Osteocyte (in vitro differentiated cells): ENCODE measurements around the gene EFR3B. TPM values are rescaled to one million over a fixed set of nuclear protein-coding genes. Genes with fewer than 3 reads are reported as not detected.

Source experiments
- DNase-seq: peaks from one replicate; pipeline ENCODE4 v3.0.0; 2021; ENCODE audit warnings: mixed read lengths; ENCODE audit not compliant: unreplicated experiment; ENCODE audit errors: extremely low spot score
- H3K27ac Mint-ChIP-seq: one replicate; pipeline ENCODE4 v1.8.0; 2021; ENCODE audit warnings: mild to moderate bottlenecking, mixed read lengths; ENCODE audit not compliant: unreplicated experiment
- H3K27me3 Mint-ChIP-seq: one replicate; pipeline ENCODE4 v1.8.0; 2021; ENCODE audit warnings: mixed read lengths; ENCODE audit not compliant: unreplicated experiment
- H3K36me3 Mint-ChIP-seq: one replicate; pipeline ENCODE4 v1.8.0; 2021; ENCODE audit warnings: mixed read lengths; ENCODE audit not compliant: unreplicated experiment
- H3K4me1 Mint-ChIP-seq: one replicate; pipeline ENCODE4 v1.8.0; 2021; ENCODE audit warnings: mixed read lengths; ENCODE audit not compliant: unreplicated experiment
- H3K4me3 Mint-ChIP-seq: one replicate; pipeline ENCODE4 v1.8.0; 2021; ENCODE audit warnings: mild to moderate bottlenecking, moderate library complexity, mixed read lengths; ENCODE audit not compliant: unreplicated experiment
- H3K9me3 Mint-ChIP-seq: one replicate; pipeline ENCODE4 v1.8.0; 2021; ENCODE audit warnings: mixed read lengths; ENCODE audit not compliant: unreplicated experiment
- CTCF ChIP-seq: fragments of 200-600 bp; sonication (generic); IDR thresholded peaks from 2 replicates; pipeline ENCODE4 v1.5.0; 2021; ENCODE audit warnings: antibody characterized with exemption, mild to moderate bottlenecking, moderate library complexity
- total RNA-seq: library from RNA; stranded (reverse); gene quantifications from 2 replicates; pipeline ENCODE4 v1.2.1, GENCODE V29; 2021

EFR3B gene
- total RNA-seq, 1 donor from 2014 or later = 1.3 TPM

GRCh38 chr2:25178976-25179375, 137.1 kb downstream of the EFR3B start:
- no peak for DNase-seq
- H3K9me3 Mint-ChIP-seq = peaks cover 5% of the 10 kb centered on the region
- H3K36me3 Mint-ChIP-seq = no peaks in the 10 kb centered on the region
- no peaks in the 10 kb centered on the region for H3K4me1 Mint-ChIP-seq
- no peak overlapping the region for H3K4me3 Mint-ChIP-seq
- no peak overlapping the region for H3K27ac Mint-ChIP-seq
- peaks cover 32% of the 10 kb centered on the region for H3K27me3 Mint-ChIP-seq
- TF ChIP-seq CTCF = no peak

- no peak overlapping the region for H3K4me3 Mint-ChIP-seq
- no peak overlapping the region for H3K27ac Mint-ChIP-seq
- peaks cover 28% of the 10 kb centered on the region for H3K27me3 Mint-ChIP-seq
- H3K9me3 Mint-ChIP-seq = peaks cover 5% of the 10 kb centered on the region
- no peaks in the 10 kb centered on the region for H3K4me1 Mint-ChIP-seq
- H3K36me3 Mint-ChIP-seq = no peaks in the 10 kb centered on the region
- TF ChIP-seq CTCF = no peak
- no peak for DNase-seq
Observed at GRCh38 chr2:25184254-25184653, 142.4 kb downstream of the EFR3B start.

GRCh38 chr2:25187729-25188350, 146.0 kb downstream of the EFR3B start:
- peaks cover 27% of the 10 kb centered on the region for H3K27me3 Mint-ChIP-seq
- H3K36me3 Mint-ChIP-seq = no peaks in the 10 kb centered on the region
- DNase-seq = no peak
- H3K27ac Mint-ChIP-seq = no peak overlapping the region
- H3K4me3 Mint-ChIP-seq = no peak overlapping the region
- TF ChIP-seq CTCF = no peak
- no peaks in the 10 kb centered on the region for H3K9me3 Mint-ChIP-seq
- no peaks in the 10 kb centered on the region for H3K4me1 Mint-ChIP-seq

GRCh38 chr2:25188405-25188804, 146.5 kb downstream of the EFR3B start:
- DNase-seq = no peak
- Mint-ChIP-seq H3K27me3 (peaks cover 27% of the 10 kb centered on the region), H3K36me3 (no peaks in the 10 kb centered on the region), H3K27ac (no peak overlapping the region), H3K9me3 (no peaks in the 10 kb centered on the region), H3K4me1 (no peaks in the 10 kb centered on the region), H3K4me3 (no peak overlapping the region)
- no peak for TF ChIP-seq CTCF

- no peak overlapping the region for H3K27ac Mint-ChIP-seq
- no peak for TF ChIP-seq CTCF
- H3K4me1 Mint-ChIP-seq = no peaks in the 10 kb centered on the region
- no peak overlapping the region for H3K4me3 Mint-ChIP-seq
- H3K9me3 Mint-ChIP-seq = no peaks in the 10 kb centered on the region
- DNase-seq = no peak
- peaks cover 17% of the 10 kb centered on the region for H3K27me3 Mint-ChIP-seq
- H3K36me3 Mint-ChIP-seq = no peaks in the 10 kb centered on the region
Observed at GRCh38 chr2:25190536-25190935, 148.7 kb downstream of the EFR3B start.
